ENCODE data around the gene SNF8. TPM values are rescaled to one million over a fixed set of nuclear protein-coding genes. Genes with fewer than 3 reads are reported as not detected.

SNF8 gene
- total RNA-seq = 10 to 100 TPM; 41.1 to 80.1 (median 63.6) TPM

- H3K27ac ChIP-seq = peak within 1 kb of the TSS; percentile 89
- peaks cover 3% of the 10 kb centered on the region for H3K27me3 ChIP-seq
- 11% methylated on average over 9 of the region's 55 CpGs for WGBS
Measured at GRCh38 chr17:48944515-48945260, at the start of gene SNF8. SNF8 (minus strand) TSS chr17:48944842; CDS start chr17:48944734, 108 bp downstream.

GRCh38 chr17:48993951-48994350 is 49.3 kb upstream of the SNF8 start:
- Histone ChIP-seq H3K4me3 (no peak overlapping the region), H3K27me3 (peaks cover 100% of the 10 kb centered on the region), H3K36me3 (no peaks in the 10 kb centered on the region), H3K4me1 (peaks cover 32% of the 10 kb centered on the region), H3K9me3 (no peaks in the 10 kb centered on the region), H3K27ac (no peak overlapping the region)
- no peak for DNase-seq (ENCODE audit: low spot score in 2 of 2)
- no peak for TF ChIP-seq POLR2AphosphoS5 (IDR thresholded peaks at IDR 0.05)
- TF ChIP-seq POLR2A (IDR thresholded peaks at IDR 0.05) = no peak
- TF ChIP-seq EP300 (IDR thresholded peaks at IDR 0.05) = no peak
- TF ChIP-seq CTCF (IDR thresholded peaks at IDR 0.05) = no peak

More at GRCh38 chr17:48944515-48945260, at the start of gene SNF8:
- H3K36me3 ChIP-seq = peaks cover 14% of the 10 kb centered on the region
- peaks cover 28% of the 10 kb centered on the region for H3K4me1 ChIP-seq
- H3K9me3 ChIP-seq = no peaks in the 10 kb centered on the region
- TF ChIP-seq POLR2A (IDR thresholded peaks at IDR 0.05) (peak in 1 of 2 donors; percentile 77), CTCF (IDR thresholded peaks at IDR 0.05) (no peak), EP300 (IDR thresholded peaks at IDR 0.05) (no peak), POLR2AphosphoS5 (IDR thresholded peaks at IDR 0.05) (peak; percentile 37 to 90 (median 86))
- peak; percentile 93 to 95 for DNase-seq (ENCODE audit: low spot score in 2 of 2)
- H3K4me3 ChIP-seq = peak within 1 kb of the TSS; percentile 96

GRCh38 chr17:48993305-48993704 is 48.7 kb upstream of the SNF8 start:
- H3K27me3 ChIP-seq = peaks cover 100% of the 10 kb centered on the region
- no peak for TF ChIP-seq CTCF (IDR thresholded peaks at IDR 0.05)
- no peak for TF ChIP-seq POLR2AphosphoS5 (IDR thresholded peaks at IDR 0.05)
- no peak for TF ChIP-seq POLR2A (IDR thresholded peaks at IDR 0.05)
- TF ChIP-seq EP300 (IDR thresholded peaks at IDR 0.05) = no peak

GRCh38 chr17:48992444-48992843 is 47.8 kb upstream of the SNF8 start:
- Histone ChIP-seq H3K36me3 (no peaks in the 10 kb centered on the region), H3K4me1 (peaks cover 20% of the 10 kb centered on the region), H3K9me3 (no peaks in the 10 kb centered on the region), H3K4me3 (no peak overlapping the region), H3K27me3 (peaks cover 96% of the 10 kb centered on the region), H3K27ac (no peak overlapping the region)
- TF ChIP-seq CTCF (IDR thresholded peaks at IDR 0.05) (no peak), POLR2AphosphoS5 (IDR thresholded peaks at IDR 0.05) (no peak), EP300 (IDR thresholded peaks at IDR 0.05) (no peak), POLR2A (IDR thresholded peaks at IDR 0.05) (no peak)
- no peak for DNase-seq (ENCODE audit: low spot score in 2 of 2)
- WGBS = 61% methylated on average over 2 of the region's 2 CpGs

More at GRCh38 chr17:48993305-48993704, 48.7 kb upstream of the SNF8 start:
- no peak overlapping the region for H3K27ac ChIP-seq
- H3K9me3 ChIP-seq = no peaks in the 10 kb centered on the region
- no peak overlapping the region for H3K4me3 ChIP-seq
- peaks cover 29% of the 10 kb centered on the region for H3K4me1 ChIP-seq
- no peak for DNase-seq (ENCODE audit: low spot score in 2 of 2)
- H3K36me3 ChIP-seq = no peaks in the 10 kb centered on the region

- TF ChIP-seq POLR2A (IDR thresholded peaks at IDR 0.05) (no peak), CTCF (IDR thresholded peaks at IDR 0.05) (no peak), EP300 (IDR thresholded peaks at IDR 0.05) (no peak), POLR2AphosphoS5 (IDR thresholded peaks at IDR 0.05) (no peak)
- peaks cover 93% of the 10 kb centered on the region for H3K27me3 ChIP-seq
- 27% methylated on average over 2 of the region's 2 CpGs for WGBS
- no peaks in the 10 kb centered on the region for H3K9me3 ChIP-seq
- H3K4me3 ChIP-seq = no peak overlapping the region
- peaks cover 5% of the 10 kb centered on the region for H3K4me1 ChIP-seq
- no peak overlapping the region for H3K27ac ChIP-seq
- no peak for DNase-seq (ENCODE audit: low spot score in 2 of 2)
- H3K36me3 ChIP-seq = no peaks in the 10 kb centered on the region
Measured at GRCh38 chr17:48990882-48991357, 46.3 kb upstream of the SNF8 start.

All from suprapubic skin (tissue), 4 donors.